HG02623 (cell line): ENCODE data around the gene GPR25.

Source experiments
- ATAC-seq: cut with Tn5 transposase; IDR thresholded peaks from one replicate; pipeline ENCODE4 v1.9.1; 2021; ENCODE audit warnings: moderate library complexity; ENCODE audit not compliant: unreplicated experiment

GPR25 gene

GRCh38 chr1:200872446-200873115 is at the start of gene GPR25:
TSS of gene GPR25 (plus strand) at chr1:200872981. CDS start at chr1:200873038, 57 bp downstream.
- ATAC-seq: no peak

- no peak for ATAC-seq
These were observed 41.7 kb upstream of the GPR25 start for GRCh38 chr1:200831091-200831490.

- no peak for ATAC-seq
These were observed 38.4 kb upstream of the GPR25 start for GRCh38 chr1:200834383-200834782.

- ATAC-seq: no peak
These were observed 36.6 kb upstream of the GPR25 start for GRCh38 chr1:200836213-200836612.

GRCh38 chr1:200837931-200838571 is 34.7 kb upstream of the GPR25 start:
- no peak for ATAC-seq

- no peak for ATAC-seq
These were observed 33.9 kb upstream of the GPR25 start for GRCh38 chr1:200838676-200839445.

GRCh38 chr1:200845360-200845759 is 27.4 kb upstream of the GPR25 start:
- ATAC-seq: no peak

GRCh38 chr1:200846398-200846797 is 26.4 kb upstream of the GPR25 start:
- no peak for ATAC-seq

- no peak for ATAC-seq
These were observed 23.4 kb upstream of the GPR25 start for GRCh38 chr1:200849430-200849829.

GRCh38 chr1:200850554-200850953 is 22.2 kb upstream of the GPR25 start:
- no peak for ATAC-seq

- ATAC-seq: no peak
These were observed 15.9 kb upstream of the GPR25 start for GRCh38 chr1:200856716-200857357.

GRCh38 chr1:200857804-200858203 is 15.0 kb upstream of the GPR25 start:
- no peak for ATAC-seq

GRCh38 chr1:200861937-200862647 is 10.7 kb upstream of the GPR25 start:
- ATAC-seq: no peak

GRCh38 chr1:200862713-200863415 is 9.9 kb upstream of the GPR25 start:
- ATAC-seq: no peak

- ATAC-seq: no peak
These were observed 6.7 kb upstream of the GPR25 start for GRCh38 chr1:200866116-200866515.

- ATAC-seq: peak; percentile 80
These were observed 6.3 kb upstream of the GPR25 start for GRCh38 chr1:200866521-200866920.

- no peak for ATAC-seq
These were observed 5.6 kb upstream of the GPR25 start for GRCh38 chr1:200867018-200867811.

GRCh38 chr1:200869376-200869752 is 3.4 kb upstream of the GPR25 start:
- ATAC-seq: no peak

GRCh38 chr1:200869753-200870391 is 2.9 kb upstream of the GPR25 start:
- ATAC-seq: peak; percentile 47
